Aorta (tissue), 5 donors: ENCODE data around the gene MAF. TPM values are rescaled to one million over a fixed set of nuclear protein-coding genes. Genes with fewer than 3 reads are reported as not detected.

Experiments
- ATAC-seq: fragments of 200-7000 bp; cut with Tn5 transposase; one replicate; pipeline ENCODE4 v1.9.1; 2022; ENCODE audit warnings: moderate library complexity; ENCODE audit not compliant: low FRiP score
- DNase-seq, 2 donors: peaks; one replicate each; pipeline ENCODE4 v3.0.0-alpha.2; 2020
- H3K27ac ChIP-seq, 2 donors: one replicate each; pipeline ENCODE4 v1.5.1; 2013; ENCODE audit warnings: low read length in 2 of 2, mild to moderate bottlenecking in 2 of 2, moderate library complexity in 2 of 2, control low read depth in 1 of 2, inconsistent platforms in 1 of 2, low read depth in 1 of 2
- H3K27me3 ChIP-seq, 2 donors: one replicate each; pipeline ENCODE4 v1.6.1; 2013; ENCODE audit warnings: control low read depth in 1 of 2, low read length in 1 of 2, mild to moderate bottlenecking in 1 of 2, moderate library complexity in 1 of 2; ENCODE audit not compliant: insufficient read depth in 2 of 2, control insufficient read depth in 1 of 2
- H3K36me3 ChIP-seq, 2 donors: one replicate each; pipeline ENCODE4 v1.6.1; 2013; ENCODE audit warnings: control low read depth in 1 of 2, low read length in 1 of 2, mild to moderate bottlenecking in 1 of 2; ENCODE audit not compliant: insufficient read depth in 2 of 2, control insufficient read depth in 1 of 2
- H3K4me1 ChIP-seq, 2 donors: one replicate each; pipeline ENCODE4 v1.6.1; 2013; ENCODE audit warnings: low read length in 2 of 2, control low read depth in 1 of 2, mild to moderate bottlenecking in 1 of 2, moderate library complexity in 1 of 2; ENCODE audit not compliant: insufficient read depth in 2 of 2, control insufficient read depth in 1 of 2
- H3K4me3 ChIP-seq, 2 donors: one replicate each; pipeline ENCODE4 v1.5.1; 2013; ENCODE audit warnings: low read length in 2 of 2, control low read depth in 1 of 2, mild to moderate bottlenecking in 1 of 2
- H3K9me3 ChIP-seq: one replicate; pipeline ENCODE4 v1.6.1; 2013; ENCODE audit warnings: mild to moderate bottlenecking, low read length; ENCODE audit not compliant: control insufficient read depth
- WGBS, 2 donors: extraction: QIAGEN DNeasy Blood & Tissue Kit; methylation state at CpG; one replicate each; pipeline ENCODE4 v1.1.7; 2013; 5-methylcytosine and 5-hydroxymethylcytosine counted together
- intact Hi-C, 2 donors: fragments of 100-400 bp; cut with DNase I; formaldehyde crosslinking; loops; one replicate each; pipeline versions ENCODE4 v1.14.2 to v1.15.0; 2022
- polyA plus RNA-seq, 2 donors: library from polyadenylated mRNA; stranded (reverse); fragments of 200-250 nt; gene quantifications; one replicate each; pipeline ENCODE4 v1.2.3, GENCODE V29; 2013
- total RNA-seq, 2 donors: library from RNA; stranded (reverse); fragmentation: NEBNext Ultra II Directional; extraction: Animal tissue kit (Norgen Biotek cat#: 25700); gene quantifications; one replicate each; pipeline ENCODE4 v1.2.1, GENCODE V29; 2021
- donor health status: healthy with polysubstance abuse.
- donor health status: Bipolar disorder and iron deficiency.
- donor health status: DM: no; HTN: no; CAD: no.
- donor health status: DM: no; HTN: no; CAD: no.
- donor health status: DM: yes; HTN: yes; CAD: no.

Gene MAF
- total and polyA plus RNA-seq, 4 donors: 12.6 to 109 (median 40.5) TPM

- H3K9me3 ChIP-seq: peaks cover 2% of the 10 kb centered on the region
- H3K27ac ChIP-seq: no peak overlapping the region
- no peaks in the 10 kb centered on the region for H3K27me3 ChIP-seq
- no peaks in the 10 kb centered on the region for H3K4me1 ChIP-seq
- H3K36me3 ChIP-seq: no peaks in the 10 kb centered on the region
- intact Hi-C loops: no loop called here
- no peak for DNase-seq
- peak; percentile 19 for ATAC-seq
- no peak overlapping the region for H3K4me3 ChIP-seq
These were observed 45.6 kb downstream of the MAF start for GRCh38 chr16:79554912-79555311.

- Histone ChIP-seq H3K27me3 (no peaks in the 10 kb centered on the region), H3K27ac (no peak overlapping the region), H3K9me3 (no peaks in the 10 kb centered on the region), H3K4me3 (no peak overlapping the region), H3K36me3 (no peaks in the 10 kb centered on the region), H3K4me1 (no peaks in the 10 kb centered on the region)
- intact Hi-C loops: no loop called here
- WGBS, 2 donors: 96 to 98% methylated on average over 2 of the region's 2 CpGs
- ATAC-seq: no peak
- DNase-seq: no peak
These were observed 50.2 kb downstream of the MAF start for GRCh38 chr16:79550373-79550772.

- DNase-seq (no peak), ATAC-seq (no peak)
- Histone ChIP-seq H3K4me1 (no peaks in the 10 kb centered on the region), H3K27me3 (no peaks in the 10 kb centered on the region), H3K36me3 (no peaks in the 10 kb centered on the region), H3K27ac (no peak overlapping the region), H3K4me3 (no peak overlapping the region), H3K9me3 (no peaks in the 10 kb centered on the region)
- WGBS, 2 donors: 86 to 88% methylated on average over 6 of the region's 6 CpGs
- intact Hi-C loops: no loop called here
These were observed 53.5 kb downstream of the MAF start for GRCh38 chr16:79547085-79547484.
